Measurements from ENCODE around the gene NEURL1.

DNA sequence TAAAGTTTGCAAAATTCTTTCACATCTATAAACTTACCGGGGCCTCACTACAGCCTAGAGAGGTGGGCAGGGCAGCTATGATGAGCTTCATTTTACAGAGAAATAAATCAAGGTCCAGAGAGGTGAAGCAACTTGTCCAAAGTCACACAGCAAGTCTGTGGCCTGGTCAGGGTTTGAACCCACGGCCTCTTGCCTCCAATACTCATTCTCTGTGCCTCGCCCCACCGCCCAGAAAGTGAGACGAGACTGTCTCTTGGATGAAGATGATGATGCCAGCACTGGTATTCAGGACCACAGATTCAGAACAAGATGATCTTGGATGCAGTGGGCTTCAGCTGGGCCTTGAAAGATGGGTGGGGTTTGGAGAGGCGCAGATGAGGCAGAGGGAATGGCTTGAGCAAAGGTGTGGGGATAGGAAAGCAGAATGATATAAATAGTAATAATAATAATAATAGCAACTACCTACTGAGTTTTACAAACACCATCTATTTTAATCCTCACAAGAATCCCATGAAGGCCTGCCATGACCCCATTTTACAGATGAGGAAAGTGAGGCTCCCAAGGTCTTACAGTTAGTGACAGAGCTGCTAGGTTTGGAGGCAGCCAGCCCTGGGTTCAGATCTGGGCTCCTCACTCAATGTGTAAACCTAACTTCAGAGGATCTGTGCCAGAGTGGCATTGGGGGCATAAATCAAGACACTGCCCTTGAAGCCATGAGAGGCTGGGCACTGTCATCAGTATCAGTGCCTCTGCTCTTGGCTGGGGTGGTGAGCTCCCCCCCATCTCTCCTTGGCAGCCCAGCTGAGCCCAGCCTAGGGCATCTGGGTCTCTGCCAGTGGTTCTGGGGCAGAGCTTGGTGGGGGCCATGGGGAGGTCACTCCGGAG is 70.0 kb downstream of the NEURL1 start:
- TF ChIP-seq, protein P1, sequence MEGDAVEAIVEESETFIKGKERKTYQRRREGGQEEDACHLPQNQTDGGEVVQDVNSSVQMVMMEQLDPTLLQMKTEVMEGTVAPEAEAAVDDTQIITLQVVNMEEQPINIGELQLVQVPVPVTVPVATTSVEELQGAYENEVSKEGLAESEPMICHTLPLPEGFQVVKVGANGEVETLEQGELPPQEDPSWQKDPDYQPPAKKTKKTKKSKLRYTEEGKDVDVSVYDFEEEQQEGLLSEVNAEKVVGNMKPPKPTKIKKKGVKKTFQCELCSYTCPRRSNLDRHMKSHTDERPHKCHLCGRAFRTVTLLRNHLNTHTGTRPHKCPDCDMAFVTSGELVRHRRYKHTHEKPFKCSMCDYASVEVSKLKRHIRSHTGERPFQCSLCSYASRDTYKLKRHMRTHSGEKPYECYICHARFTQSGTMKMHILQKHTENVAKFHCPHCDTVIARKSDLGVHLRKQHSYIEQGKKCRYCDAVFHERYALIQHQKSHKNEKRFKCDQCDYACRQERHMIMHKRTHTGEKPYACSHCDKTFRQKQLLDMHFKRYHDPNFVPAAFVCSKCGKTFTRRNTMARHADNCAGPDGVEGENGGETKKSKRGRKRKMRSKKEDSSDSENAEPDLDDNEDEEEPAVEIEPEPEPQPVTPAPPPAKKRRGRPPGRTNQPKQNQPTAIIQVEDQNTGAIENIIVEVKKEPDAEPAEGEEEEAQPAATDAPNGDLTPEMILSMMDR (IDR thresholded peaks at IDR 0.05), result no peak
- no peak for TF ChIP-seq POLR2AphosphoS5 (IDR thresholded peaks at IDR 0.05)
- no peak for TF ChIP-seq POLR2A (IDR thresholded peaks at IDR 0.05; ENCODE audit: low read depth)
- TF ChIP-seq EP300 (IDR thresholded peaks at IDR 0.05), result no peak

Measured in esophagus muscularis mucosa (tissue), 4 donors.